Omental fat pad (tissue), 4 donors: Measurements from ENCODE around the gene CDH22. TPM values are rescaled to one million over a fixed set of nuclear protein-coding genes. Genes with fewer than 3 reads are reported as not detected.

ENCODE experiments used
- ATAC-seq: fragments of 150-250 bp; one replicate; pipeline ENCODE4 v1.9.1; 2016; ENCODE audit warnings: mild to moderate bottlenecking, moderate library complexity; ENCODE audit not compliant: low FRiP score
- DNase-seq: peaks from one replicate; pipeline ENCODE4 v3.0.0-alpha.2; 2019; ENCODE audit warnings: low spot score
- total RNA-seq, 4 donors: library from RNA; depleted of rRNA; stranded (reverse); fragments of >200 nt; gene quantifications; one replicate each; pipeline ENCODE4 v1.1.0, GENCODE V29; 2016
- TF ChIP-seq, protein P1 (sequence below), 3 donors: fragments of 450-650 bp; IDR thresholded peaks; one replicate each; pipeline ENCODE4 v1.5.1; 2016 to 2017; ENCODE audit warnings: antibody characterized with exemption in 3 of 3, mild to moderate bottlenecking in 3 of 3, moderate library complexity in 2 of 3

CDH22 gene
- total RNA-seq, 4 donors from 2014 or later, result 0.24 to 0.46 (median 0.31) TPM

DNA sequence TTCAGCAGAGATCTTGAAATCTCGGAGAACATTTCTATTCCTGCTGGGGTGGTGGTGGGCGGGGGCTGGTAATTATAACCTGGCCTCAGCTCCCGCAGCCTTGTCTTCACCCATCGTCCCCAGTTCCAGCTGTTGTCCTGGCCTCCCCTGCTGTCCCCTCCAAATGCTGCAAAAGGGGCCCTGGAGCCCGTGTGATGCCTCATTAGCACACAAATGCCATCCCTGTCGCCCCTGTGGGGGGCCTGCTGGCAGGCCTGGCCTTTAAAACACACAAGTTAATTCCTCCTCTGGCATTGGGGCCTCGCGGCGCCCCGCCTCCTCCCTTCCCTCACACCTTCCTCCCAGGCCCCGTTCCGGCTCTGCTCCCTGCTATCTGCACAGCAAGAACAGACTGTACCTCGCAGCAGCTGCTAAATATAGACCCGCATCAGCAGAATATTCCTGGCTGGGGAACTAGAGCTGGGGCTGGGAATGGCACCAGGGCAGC, 85.7 kb downstream of the CDH22 start:
- TF ChIP-seq, protein P1, sequence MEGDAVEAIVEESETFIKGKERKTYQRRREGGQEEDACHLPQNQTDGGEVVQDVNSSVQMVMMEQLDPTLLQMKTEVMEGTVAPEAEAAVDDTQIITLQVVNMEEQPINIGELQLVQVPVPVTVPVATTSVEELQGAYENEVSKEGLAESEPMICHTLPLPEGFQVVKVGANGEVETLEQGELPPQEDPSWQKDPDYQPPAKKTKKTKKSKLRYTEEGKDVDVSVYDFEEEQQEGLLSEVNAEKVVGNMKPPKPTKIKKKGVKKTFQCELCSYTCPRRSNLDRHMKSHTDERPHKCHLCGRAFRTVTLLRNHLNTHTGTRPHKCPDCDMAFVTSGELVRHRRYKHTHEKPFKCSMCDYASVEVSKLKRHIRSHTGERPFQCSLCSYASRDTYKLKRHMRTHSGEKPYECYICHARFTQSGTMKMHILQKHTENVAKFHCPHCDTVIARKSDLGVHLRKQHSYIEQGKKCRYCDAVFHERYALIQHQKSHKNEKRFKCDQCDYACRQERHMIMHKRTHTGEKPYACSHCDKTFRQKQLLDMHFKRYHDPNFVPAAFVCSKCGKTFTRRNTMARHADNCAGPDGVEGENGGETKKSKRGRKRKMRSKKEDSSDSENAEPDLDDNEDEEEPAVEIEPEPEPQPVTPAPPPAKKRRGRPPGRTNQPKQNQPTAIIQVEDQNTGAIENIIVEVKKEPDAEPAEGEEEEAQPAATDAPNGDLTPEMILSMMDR (IDR thresholded peaks at IDR 0.05), result no peak
- ATAC-seq (no peak), DNase-seq (no peak)

DNA sequence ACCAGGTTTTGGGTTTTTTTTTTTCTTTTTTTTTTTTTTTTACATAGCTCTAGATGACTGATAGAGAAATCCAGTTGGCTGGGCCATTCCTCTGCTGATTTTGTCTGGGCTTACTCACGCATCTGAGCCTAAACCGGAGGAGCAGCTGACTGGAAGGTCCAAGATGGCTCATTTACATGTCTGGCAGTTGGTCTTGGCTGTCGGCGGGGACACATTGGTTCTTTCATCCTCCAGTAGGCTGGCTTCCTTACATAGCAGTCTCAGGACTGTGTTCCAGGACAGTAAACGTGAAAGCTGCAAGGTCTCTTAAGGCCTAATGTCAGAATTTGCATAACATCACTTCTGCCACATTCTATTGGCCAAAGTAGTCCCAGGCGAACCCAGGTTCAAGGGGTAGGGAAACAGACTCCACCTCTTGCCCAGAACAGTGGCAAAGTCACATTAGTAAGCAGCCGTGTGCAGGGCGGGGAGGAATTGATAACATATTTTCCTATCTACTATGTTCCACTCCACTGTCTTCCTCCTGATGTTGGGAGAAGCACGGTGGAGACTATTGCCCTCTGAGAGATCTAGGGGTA, 87.0 kb downstream of the CDH22 start:
- DNase-seq, result no peak
- no peak for ATAC-seq
- TF ChIP-seq, protein P1 (IDR thresholded peaks at IDR 0.05), result no peak

DNA sequence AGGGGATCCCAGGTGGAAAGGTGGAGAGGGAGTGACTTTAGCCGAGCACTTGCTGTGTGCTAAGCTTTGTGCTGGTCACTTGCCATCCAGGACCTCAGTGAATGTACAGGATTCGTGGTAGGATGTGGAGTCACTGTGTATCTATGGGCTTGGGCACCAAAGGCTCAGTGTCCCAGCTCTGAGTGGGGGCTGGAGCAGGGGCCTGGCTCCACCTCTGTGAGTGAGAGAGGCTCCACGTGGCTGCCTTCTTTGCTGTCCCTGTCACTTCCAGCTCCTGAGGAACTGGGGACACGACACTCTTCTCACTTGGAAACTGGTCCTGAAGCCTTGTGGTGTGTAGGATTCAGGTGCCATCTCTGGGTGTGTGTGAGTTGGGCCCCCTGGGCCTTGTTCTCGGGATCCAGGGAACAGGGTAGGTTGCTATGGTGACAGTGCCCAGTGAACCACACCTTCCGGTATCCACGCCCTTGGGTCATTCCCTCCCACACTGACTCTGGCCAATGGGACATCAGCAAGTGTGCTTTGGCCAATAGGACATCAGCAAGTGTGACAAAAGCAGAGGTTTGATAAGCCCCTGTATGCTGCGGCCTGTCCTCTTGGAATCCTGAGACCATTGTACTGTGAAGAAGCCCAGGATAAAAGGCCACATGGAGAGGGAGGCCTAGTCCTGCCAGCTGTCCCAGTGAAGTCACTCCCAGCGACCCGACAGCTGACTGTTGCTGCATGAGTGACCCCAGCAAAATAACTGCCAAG, 87.7 kb downstream of the CDH22 start:
- no peak for ATAC-seq

DNA sequence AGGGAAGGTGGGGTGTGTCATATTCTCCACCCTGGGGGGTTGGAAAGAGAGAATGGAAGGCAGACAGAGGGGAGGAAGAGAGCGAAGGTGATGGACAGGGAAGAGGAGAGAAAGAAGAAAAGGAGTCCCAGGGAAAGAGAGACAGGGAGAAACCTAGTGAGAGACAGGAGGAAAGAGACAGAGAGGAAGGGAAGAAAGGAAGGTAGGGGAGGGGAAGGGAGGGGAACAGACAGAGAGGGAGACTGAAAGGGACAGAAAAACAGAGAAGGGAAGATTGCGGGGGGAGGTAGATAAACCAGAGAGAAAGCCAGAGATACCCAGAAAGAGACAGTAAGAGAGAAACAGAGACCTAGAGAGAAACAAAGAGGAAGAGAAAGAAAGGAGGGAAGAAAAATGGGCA, 88.4 kb downstream of the CDH22 start:
- ATAC-seq, result no peak
- no peak for DNase-seq
- TF ChIP-seq, protein P1 (IDR thresholded peaks at IDR 0.05), result no peak

More for the DNA sequence above, 87.7 kb downstream of the CDH22 start:
- DNase-seq, result no peak
- TF ChIP-seq, protein P1 (IDR thresholded peaks at IDR 0.05), result no peak

DNA sequence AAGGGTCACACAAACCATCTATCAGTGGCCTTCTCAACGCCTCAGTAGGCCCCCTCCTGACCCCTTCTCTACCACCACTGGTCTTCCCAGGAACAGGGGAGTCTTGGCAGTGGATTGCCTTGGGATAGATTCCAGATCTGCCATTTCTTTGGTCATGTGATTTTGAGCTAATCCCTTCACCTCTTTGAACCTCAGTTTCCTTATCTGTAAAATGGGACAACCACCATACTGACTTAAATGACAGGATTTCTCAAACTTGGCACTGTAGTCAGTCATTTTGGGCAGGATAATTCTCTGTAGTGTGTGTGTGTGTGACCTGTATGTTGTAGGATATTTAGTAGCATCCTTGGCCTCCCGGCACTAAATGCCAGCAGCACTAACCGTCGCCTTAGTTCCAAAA, 89.1 kb downstream of the CDH22 start:
- DNase-seq (no peak), ATAC-seq (no peak)
- TF ChIP-seq, protein P1 (IDR thresholded peaks at IDR 0.05), result no peak

DNA sequence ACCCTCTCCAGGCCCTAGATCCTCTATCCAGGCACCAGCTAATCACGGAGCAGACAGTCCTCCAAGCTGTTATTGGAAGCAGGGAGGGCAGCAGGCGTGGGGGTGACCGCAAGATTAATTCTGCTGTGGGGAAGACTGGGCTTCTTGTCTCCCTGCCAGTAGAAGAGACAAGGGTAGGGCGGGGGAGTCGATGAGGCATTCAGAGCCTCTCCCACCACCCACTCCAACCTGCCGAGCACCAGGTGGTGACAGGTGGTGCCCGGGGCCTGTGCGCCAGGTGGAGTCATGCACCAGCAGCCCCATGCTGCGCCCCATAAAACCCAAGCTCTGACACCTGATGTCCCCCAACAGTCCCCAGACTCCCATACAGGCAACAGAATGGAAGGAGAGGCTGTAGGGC, 89.6 kb downstream of the CDH22 start:
- DNase-seq, result no peak
- TF ChIP-seq, protein P1 (IDR thresholded peaks at IDR 0.05), result no peak

DNA sequence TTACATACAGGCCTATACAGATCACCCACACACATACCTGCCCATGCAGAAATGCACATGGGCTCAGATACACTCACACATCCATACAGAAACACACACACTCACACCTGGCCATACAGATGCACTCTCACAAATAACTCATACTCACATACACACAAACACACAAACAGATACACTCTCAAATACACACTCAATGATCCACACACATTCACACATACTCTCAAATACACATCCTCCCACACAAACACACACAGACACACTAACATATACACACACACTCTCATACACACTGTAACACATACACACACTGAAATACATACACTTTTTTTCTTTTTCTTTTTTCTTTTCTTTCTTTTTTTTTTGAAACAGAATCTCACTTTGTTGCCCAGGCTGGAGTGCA, 90.7 kb downstream of the CDH22 start:
- TF ChIP-seq, protein P1 (IDR thresholded peaks at IDR 0.05), result no peak
- ATAC-seq (no peak), DNase-seq (no peak)

More for the DNA sequence above, 89.6 kb downstream of the CDH22 start:
- no peak for ATAC-seq
